ENCODE measurements around the gene GZMH. TPM values are rescaled to one million over a fixed set of nuclear protein-coding genes. Genes with fewer than 3 reads are reported as not detected.

GZMH gene
- total and polyA plus RNA-seq, 2 donors (not counting 1 experiment from before 2014, with no cell fraction given) = 0.75 TPM; not detected in 1

- no peaks in the 10 kb centered on the region for H3K4me1 ChIP-seq (ENCODE audit: control insufficient read depth in 2 of 2, insufficient read depth in 2 of 2, low read length in 2 of 2)
- ATAC-seq (ENCODE audit: low read depth) = no peak
- Mint-ChIP-seq H3K4me3 (no peak overlapping the region), H3K4me1 (peaks cover 17% of the 10 kb centered on the region), H3K9me3 (ENCODE audit: insufficient read depth) (no peaks in the 10 kb centered on the region), H3K27ac (no peak overlapping the region), H3K27me3 (peaks cover 4% of the 10 kb centered on the region)
- H3K9me3 ChIP-seq (ENCODE audit: control extremely low read depth in 1 of 3, control insufficient read depth in 2 of 3, insufficient read depth in 1 of 3, low read length in 2 of 3) = no peaks in the 10 kb centered on the region
- CTCF ChIA-PET = no interaction called here
- H3K27me3 ChIP-seq (replicated peaks in 1 of 4; ENCODE audit: control extremely low read depth in 1 of 4, control insufficient read depth in 3 of 4, insufficient read depth in 4 of 4, low read length in 3 of 4) = no peaks in the 10 kb centered on the region
- no peaks in the 10 kb centered on the region for H3K79me2 ChIP-seq (ENCODE audit: control insufficient read depth, insufficient read depth, low read length)
- H3K36me3 ChIP-seq (replicated peaks in 1 of 2; ENCODE audit: control extremely low read depth in 1 of 2, control insufficient read depth in 1 of 2, extremely low read depth in 1 of 2, insufficient read depth in 2 of 2, low read length in 1 of 2) = no peaks in the 10 kb centered on the region
- no peaks in the 10 kb centered on the region for H4K20me1 ChIP-seq (ENCODE audit: control insufficient read depth, insufficient read depth, low read length, poor library complexity, severe bottlenecking)
- no peak overlapping the region for H3K9ac ChIP-seq (ENCODE audit: low read length)
- DNase-seq = no peak
- H3K4me3 ChIP-seq (ENCODE audit: control extremely low read depth in 1 of 5, extremely low read depth in 1 of 5, insufficient read depth in 1 of 5, low read depth in 2 of 5, low read length in 4 of 5) = no peak overlapping the region
- intact Hi-C loops (cut with micrococcal nuclease) = no loop called here
- TF ChIP-seq CTCF (IDR thresholded peaks at IDR 0.05) (no peak), EZH2 (IDR thresholded peaks at IDR 0.05; ENCODE audit: borderline replicate concordance, insufficient read depth, low read depth, low read length, poor library complexity, severe bottlenecking) (no peak)
- no CpG with 5 or more reads among the region's 2 CpGs for WGBS (ENCODE audit: insufficient coverage)
- no peak overlapping the region for H3K4me2 ChIP-seq (replicated peaks; ENCODE audit: low read depth, low read length, poor library complexity, severe bottlenecking)
- no peak overlapping the region for H2AFZ ChIP-seq (ENCODE audit: insufficient read depth, low read depth, low read length, poor library complexity, severe bottlenecking)
- H3K27ac ChIP-seq (ENCODE audit: low read length in 2 of 2) = no peak overlapping the region
- POLR2A ChIA-PET = no interaction called here
Observed at GRCh38 chr14:24613747-24614146, 4.3 kb upstream of the GZMH start.

GRCh38 chr14:24613241-24613640, 3.8 kb upstream of the GZMH start:
- Histone ChIP-seq H3K27ac (ENCODE audit: low read length in 2 of 2) (no peak overlapping the region), H4K20me1 (ENCODE audit: control insufficient read depth, insufficient read depth, low read length, poor library complexity, severe bottlenecking) (no peaks in the 10 kb centered on the region), H3K4me2 (replicated peaks; ENCODE audit: low read depth, low read length, poor library complexity, severe bottlenecking) (no peak overlapping the region), H3K9ac (ENCODE audit: low read length) (no peak overlapping the region), H3K27me3 (replicated peaks in 1 of 4; ENCODE audit: control extremely low read depth in 1 of 4, control insufficient read depth in 3 of 4, insufficient read depth in 4 of 4, low read length in 3 of 4) (no peaks in the 10 kb centered on the region), H3K79me2 (ENCODE audit: control insufficient read depth, insufficient read depth, low read length) (no peaks in the 10 kb centered on the region), H3K4me3 (ENCODE audit: control extremely low read depth in 1 of 5, extremely low read depth in 1 of 5, insufficient read depth in 1 of 5, low read depth in 2 of 5, low read length in 4 of 5) (no peak overlapping the region), H3K4me1 (ENCODE audit: control insufficient read depth in 2 of 2, insufficient read depth in 2 of 2, low read length in 2 of 2) (no peaks in the 10 kb centered on the region), H2AFZ (ENCODE audit: insufficient read depth, low read depth, low read length, poor library complexity, severe bottlenecking) (no peak overlapping the region), H3K36me3 (replicated peaks in 1 of 2; ENCODE audit: control extremely low read depth in 1 of 2, control insufficient read depth in 1 of 2, extremely low read depth in 1 of 2, insufficient read depth in 2 of 2, low read length in 1 of 2) (no peaks in the 10 kb centered on the region), H3K9me3 (ENCODE audit: control extremely low read depth in 1 of 3, control insufficient read depth in 2 of 3, insufficient read depth in 1 of 3, low read length in 2 of 3) (no peaks in the 10 kb centered on the region)
- Mint-ChIP-seq H3K27me3 (peaks cover 4% of the 10 kb centered on the region), H3K9me3 (ENCODE audit: insufficient read depth) (no peaks in the 10 kb centered on the region), H3K4me1 (peaks cover 21% of the 10 kb centered on the region), H3K27ac (no peak overlapping the region), H3K4me3 (no peak overlapping the region)
- ChIA-PET CTCF (no interaction called here), POLR2A (no interaction called here)
- 83% methylated on average over 1 of the region's 1 CpG for WGBS (ENCODE audit: insufficient coverage)
- TF ChIP-seq CTCF (IDR thresholded peaks at IDR 0.05) (no peak), EZH2 (IDR thresholded peaks at IDR 0.05; ENCODE audit: borderline replicate concordance, insufficient read depth, low read depth, low read length, poor library complexity, severe bottlenecking) (no peak)
- ATAC-seq (ENCODE audit: low read depth) (no peak), DNase-seq (no peak)
- intact Hi-C loops (cut with micrococcal nuclease) = no loop called here
